Stimulated activated CD4-positive, alpha-beta T cell treated with anti-CD3 and anti-CD28 coated beads, Interleukin-1b, Interleukin-23, amount 100 ng/mL, for 4 hours (primary cell): ENCODE results near the gene PTPN6.

Source experiments
- DNase-seq, 2 donors: peaks; one replicate each; pipeline ENCODE4 v3.0.0-alpha.2; 2020; ENCODE audit warnings: low read depth in 2 of 2

Gene PTPN6

DNA sequence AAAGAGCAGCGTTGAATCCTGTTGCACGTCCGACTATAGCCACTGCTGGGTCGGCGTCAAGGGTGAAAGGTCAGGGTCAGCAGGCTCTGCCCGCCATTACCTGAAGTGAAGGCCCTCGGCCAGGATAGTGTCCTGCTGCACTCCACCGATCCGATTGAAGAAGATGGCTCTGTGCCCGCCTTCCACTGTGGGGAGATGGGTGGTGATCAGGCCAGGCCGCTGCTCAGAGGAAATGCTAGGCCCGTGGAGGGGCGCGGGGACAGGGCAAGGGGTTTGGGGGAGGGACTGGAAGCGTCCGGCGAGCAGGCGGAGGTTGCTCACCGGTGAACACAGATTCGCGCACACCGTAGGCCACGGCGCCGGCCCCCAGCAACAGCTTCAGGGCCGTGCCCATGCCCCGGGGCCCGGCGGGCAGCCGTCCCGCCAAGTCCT, 19.0 kb downstream of the PTPN6 start:
- no peak for DNase-seq

- no peak for DNase-seq
Measured at GRCh38 chr12:6974180-6974579, 23.0 kb downstream of the PTPN6 start.

DNA sequence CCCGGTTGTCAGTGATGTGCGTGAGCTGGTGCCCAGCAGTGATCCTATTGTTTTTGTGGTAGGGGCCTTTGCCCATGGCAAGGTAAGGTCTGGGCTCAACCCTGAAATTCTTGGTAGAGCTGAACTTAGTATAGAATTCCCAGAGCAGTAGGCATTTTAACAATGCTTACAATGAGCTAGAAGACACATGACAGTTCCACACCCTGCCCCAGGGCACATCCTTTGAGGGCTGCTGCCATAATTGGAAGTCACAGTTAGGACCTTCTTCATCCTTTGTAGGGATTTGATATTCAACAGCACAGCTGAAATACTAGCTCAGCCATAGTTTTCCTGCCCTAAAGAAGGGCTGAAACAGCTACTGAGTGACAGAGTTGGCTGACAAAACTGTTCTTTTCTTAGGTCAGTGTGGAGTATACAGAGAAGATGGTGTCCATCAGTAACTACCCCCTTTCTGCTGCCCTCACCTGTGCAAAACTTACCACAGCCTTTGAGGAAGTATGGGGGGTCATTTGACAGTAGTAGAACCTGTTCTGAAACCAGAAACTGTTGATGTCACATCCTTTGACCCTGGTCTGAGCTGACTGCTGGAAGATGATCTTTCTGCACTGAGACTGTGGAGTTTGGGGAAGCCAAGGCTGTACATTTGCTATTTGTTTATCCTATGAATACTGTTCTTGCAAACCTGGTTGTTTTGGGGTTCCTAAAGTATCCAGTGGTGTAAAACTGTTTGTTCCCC, 24.3 kb downstream of the PTPN6 start:
- DNase-seq: no peak

DNA sequence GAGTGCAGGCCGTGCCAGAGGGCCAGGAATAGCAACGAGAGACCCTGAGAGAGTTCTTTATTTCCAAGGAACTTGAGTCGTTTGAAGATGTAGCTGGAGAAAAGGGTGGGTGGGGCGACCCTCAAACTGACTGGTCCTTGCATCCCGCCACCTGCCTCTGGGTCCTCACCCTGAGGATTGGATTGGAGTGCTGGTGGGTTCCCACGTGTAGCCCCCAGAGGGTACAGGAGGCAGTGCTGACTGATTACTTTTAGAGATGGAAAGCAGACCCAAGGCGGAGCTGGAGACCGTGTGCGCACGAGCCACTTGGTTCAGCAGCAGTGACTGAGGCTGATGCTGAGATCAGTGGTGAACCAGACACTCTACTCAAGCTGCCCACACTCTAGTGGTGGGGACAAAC, 26.5 kb downstream of the PTPN6 start:
- no peak for DNase-seq

DNA sequence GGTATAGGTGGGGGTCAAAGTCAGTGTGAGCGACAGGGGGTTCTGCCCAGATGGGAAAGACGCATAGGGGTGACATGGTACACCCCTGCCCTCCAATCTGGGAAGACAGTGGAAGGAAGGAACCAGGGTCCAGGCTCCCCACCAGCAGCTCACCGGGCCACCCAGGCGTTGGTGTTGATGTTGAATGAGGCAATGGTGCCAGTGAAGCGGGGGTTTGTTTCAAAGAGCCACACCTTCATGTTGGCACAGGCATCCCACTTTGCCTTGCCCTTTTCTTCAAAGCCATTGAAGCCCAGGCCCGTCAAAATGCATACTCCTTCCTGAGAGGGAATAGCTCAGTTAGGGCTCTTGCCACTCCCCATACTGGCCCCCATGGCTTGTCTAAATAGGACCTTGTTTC, 27.0 kb downstream of the PTPN6 start:
- no peak for DNase-seq

DNA sequence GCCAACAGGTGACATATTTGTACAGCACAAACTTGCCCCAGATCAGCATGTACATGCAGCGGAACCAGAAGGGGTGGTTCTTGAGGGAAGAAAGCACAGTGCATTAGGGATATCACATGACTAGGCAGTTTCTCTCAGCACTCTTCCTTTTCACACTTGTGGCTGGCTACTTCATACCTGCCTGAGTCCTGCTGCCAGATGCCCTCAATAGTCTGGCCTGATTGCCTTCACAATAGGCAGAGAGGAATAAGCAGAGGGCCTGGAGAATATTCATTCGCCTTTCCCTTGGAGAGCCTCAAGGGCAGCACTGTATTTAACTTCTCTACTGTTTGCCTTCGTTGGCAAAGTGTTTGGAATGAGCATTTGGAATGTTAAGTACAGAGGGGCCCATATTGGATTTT, 27.5 kb downstream of the PTPN6 start:
- DNase-seq: no peak

- DNase-seq: no peak
Measured at GRCh38 chr12:6979021-6979420, 27.9 kb downstream of the PTPN6 start.

DNA sequence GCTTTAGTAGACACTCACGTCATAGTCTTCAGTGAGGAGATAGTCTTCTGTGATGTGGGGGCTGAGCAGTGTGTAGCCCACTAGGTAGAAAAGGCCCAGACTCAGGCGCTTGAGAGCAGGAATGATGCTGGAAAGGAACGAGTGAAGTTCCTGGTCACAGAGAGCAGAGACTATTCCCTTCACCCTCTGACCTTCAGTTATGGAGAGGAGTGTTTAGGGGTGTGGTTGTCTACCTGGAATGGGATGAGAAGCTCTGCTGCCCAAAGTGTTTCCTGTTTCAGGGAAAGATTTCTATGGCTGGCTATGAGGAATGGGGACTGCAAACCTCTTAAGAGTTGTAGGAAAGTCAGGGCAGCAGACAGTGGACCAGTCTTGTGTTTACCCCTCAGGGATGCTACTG, 28.3 kb downstream of the PTPN6 start:
- no peak for DNase-seq

DNA sequence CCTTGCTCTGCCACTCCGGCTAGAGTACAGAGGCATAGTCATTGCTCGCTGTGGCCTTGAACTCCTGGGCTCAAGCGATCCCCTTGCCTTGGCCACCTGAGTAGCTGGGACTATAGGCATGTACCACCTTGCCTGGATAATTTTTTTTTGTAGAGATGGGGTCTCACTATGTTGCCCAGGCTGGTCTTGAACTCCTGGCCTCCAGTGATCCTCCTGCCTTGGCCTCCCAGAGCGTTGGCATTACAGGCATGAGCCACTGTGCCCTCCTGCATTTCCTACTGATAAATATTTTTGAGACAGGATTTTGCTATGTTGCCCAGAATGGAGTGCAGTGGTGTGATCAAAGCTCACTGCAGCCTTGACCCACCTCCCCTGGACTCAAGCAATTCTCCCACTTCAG, 28.9 kb downstream of the PTPN6 start:
- no peak for DNase-seq

- no peak for DNase-seq
Measured at GRCh38 chr12:6980740-6981139, 29.6 kb downstream of the PTPN6 start.

DNA sequence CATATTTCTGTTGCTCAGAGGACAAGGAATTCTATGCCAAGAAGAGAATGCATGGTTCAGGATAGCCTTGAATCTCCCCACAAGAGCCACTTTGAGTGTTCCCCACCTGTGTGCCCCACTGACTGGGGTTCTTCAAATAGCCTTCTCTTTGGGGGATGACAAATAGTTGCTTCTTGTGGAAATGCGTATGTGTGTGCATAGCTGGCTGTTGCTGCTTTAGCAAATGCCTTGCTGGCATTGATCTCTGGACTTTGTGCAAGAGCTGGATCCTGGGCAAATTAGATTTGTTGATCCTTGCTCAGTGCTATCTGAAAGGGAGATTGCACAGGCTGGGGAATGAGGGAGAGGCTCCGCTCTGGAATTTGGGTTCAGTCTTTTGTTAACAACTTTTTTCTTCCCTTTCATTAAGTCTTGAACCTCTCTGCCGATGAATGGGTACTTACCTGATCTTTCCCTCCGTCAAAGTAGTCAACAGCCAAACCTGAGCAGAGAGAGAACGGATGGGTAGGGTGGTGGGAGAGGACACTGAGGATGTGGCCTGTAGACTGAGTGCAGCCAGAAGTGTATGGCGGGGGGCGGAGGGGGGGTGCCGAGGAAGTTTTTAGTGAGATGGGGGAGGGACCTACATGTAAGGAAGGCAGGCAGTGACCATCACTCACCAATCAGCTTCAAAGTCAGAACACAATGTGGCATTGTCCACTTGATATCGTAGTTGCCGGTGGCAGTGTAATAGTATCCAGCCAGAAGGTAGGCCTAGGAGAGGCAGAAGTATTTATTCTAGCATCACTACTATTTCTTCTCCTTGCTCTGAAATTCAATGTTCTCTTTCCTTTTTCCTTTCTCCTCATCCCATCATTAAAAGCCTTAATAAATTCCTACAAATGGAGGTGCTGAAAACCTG, 30.2 kb downstream of the PTPN6 start:
- DNase-seq: no peak

- DNase-seq: no peak
Measured at GRCh38 chr12:6982532-6982931, 31.4 kb downstream of the PTPN6 start.

DNA sequence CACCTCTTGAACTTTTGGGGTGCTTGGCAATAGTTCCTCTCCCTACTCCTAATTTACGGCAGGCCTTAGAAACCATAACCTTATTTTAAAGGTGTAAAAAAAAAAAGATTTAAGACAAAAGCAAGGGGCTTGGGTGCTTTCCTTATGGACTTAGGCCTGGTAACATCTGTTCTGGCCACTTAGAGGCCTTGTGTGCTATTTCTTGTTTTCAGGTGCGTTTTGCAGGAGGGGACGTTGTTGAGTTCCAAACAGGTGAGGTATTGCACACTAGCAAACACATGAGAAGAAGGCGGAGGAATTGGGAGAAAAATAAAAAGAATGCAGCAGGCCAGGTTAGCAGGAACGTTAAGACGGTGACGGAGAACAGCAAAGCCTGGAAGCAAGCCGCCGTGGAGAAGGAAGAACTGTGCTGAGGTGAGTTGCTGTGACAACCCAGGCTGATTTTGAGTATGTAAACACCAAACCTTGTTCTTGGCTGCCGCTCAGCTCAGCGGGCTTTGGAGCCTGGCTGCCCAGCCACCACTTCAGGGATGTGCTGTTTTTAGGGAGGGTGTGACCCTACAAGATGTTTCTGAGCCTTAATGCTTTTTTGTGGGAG, 36.9 kb downstream of the PTPN6 start:
- no peak for DNase-seq

DNA sequence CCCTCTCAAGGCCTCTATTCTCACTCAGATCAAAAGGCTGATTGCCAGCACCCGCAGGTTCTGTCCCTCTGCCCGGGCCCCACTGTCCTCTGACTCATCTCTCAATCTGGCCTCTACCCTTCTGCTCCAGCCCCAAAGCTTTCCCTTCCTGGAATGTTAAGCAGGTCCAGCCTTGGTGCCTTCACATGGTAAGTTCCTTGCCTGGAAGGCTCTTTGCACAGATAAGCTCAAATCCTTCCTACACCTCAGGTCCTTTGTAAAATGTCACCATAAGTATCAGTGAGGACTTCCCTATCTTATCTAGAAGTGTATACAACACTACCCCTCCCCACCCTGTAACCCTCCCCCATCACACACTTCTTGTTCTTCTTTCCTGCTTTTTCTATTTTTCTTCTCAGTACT, 44.9 kb downstream of the PTPN6 start:
- no peak for DNase-seq

- no peak for DNase-seq
Measured at GRCh38 chr12:6998715-6999451, 47.7 kb downstream of the PTPN6 start.

DNA sequence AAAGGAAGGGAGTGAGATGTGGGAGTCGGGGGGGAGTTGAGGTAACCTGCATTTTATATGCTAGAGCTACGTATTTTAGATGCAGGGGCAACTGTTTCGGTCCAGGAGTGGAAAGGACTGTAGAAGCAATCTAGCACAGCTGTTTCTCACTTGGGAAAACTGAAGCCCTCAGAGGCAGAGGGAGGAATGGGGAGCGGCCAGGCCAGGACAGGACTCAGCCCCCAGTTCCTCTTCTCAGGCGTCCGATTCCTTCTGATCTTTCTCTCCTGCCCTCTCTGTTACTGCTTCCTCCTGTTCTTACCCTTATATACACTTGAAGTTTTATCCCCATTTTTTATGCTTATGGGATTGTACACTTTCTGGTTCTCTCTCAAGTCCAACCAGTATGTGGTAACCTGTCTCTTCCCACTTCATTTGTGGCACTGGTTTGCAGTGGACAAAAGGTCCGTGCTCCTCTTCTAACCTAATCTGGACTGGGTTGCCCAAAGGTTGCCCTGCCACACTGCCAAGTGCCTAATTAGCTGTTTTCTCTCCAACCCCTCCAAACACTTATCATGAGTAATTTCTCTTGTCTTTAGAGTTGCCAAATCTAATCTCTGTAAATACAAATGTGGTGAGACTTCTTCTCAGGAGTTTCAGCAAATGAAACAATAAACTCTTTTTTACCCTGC, 50.9 kb downstream of the PTPN6 start:
- no peak for DNase-seq

DNA sequence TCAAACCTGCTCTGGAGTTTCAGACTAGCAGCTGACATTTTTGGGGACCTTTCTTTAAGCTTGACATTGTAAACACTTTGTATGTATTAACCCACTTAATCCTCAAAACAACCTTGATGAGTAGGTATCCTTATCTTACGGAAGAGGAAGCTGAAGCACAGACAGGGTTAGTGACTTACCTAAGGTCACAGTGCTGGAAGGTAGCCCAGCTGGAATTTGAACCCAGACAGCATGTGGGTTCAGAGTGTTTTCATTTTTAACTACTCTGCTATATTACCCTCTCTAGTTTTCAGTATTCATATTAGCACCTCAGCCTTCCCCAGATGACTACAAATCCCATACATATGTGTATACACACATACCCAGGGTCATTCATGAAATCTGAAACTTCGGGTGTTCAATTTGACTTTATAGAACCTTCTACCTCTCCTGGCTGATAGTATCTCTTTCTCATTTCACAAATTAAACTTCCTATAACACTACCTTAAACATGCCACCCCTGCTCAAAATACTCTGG, 53.2 kb downstream of the PTPN6 start:
- no peak for DNase-seq

DNA sequence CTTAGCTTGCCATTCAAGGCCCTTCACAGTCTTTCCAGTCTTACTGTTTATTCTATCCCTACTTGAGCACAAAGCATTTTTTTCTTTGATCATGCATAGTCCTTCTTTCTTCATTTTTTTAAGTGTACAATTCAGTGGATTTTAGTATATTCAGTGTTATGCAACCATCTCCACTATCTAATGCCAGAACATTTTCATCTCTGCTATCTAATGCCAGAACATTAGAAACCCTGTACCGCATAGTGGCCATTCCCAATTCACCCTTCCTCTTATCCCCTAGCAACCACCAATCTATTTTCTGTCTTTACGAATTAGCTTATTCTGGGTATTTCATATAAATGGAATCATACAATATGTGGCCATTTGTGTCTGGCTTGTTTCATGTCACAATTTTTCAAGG, 53.7 kb downstream of the PTPN6 start:
- no peak for DNase-seq

- DNase-seq: no peak
Measured at GRCh38 chr12:7005311-7005710, 54.2 kb downstream of the PTPN6 start.

- no peak for DNase-seq
Measured at GRCh38 chr12:7006639-7007038, 55.5 kb downstream of the PTPN6 start.

DNA sequence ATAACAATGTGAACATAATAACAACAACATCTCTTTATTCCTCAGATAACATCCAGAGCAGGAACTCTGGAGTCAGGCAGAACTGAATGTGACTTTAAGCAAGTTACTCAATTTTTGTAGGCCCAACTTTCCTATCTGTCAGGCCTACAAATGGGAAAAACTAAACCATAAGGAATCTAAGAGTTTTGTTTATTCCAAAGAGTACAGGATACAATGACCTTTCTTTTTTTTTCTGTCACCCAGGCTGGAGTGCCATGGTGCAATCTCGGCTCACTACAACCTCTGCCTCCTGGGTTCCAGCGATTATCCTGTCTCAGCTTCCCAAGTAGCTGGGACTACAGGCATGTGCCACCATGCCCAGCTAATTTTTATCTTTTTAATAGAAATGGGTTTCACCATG, 57.7 kb downstream of the PTPN6 start:
- no peak for DNase-seq
